ENCODE measurements around the gene RORB.

Gene RORB

DNA sequence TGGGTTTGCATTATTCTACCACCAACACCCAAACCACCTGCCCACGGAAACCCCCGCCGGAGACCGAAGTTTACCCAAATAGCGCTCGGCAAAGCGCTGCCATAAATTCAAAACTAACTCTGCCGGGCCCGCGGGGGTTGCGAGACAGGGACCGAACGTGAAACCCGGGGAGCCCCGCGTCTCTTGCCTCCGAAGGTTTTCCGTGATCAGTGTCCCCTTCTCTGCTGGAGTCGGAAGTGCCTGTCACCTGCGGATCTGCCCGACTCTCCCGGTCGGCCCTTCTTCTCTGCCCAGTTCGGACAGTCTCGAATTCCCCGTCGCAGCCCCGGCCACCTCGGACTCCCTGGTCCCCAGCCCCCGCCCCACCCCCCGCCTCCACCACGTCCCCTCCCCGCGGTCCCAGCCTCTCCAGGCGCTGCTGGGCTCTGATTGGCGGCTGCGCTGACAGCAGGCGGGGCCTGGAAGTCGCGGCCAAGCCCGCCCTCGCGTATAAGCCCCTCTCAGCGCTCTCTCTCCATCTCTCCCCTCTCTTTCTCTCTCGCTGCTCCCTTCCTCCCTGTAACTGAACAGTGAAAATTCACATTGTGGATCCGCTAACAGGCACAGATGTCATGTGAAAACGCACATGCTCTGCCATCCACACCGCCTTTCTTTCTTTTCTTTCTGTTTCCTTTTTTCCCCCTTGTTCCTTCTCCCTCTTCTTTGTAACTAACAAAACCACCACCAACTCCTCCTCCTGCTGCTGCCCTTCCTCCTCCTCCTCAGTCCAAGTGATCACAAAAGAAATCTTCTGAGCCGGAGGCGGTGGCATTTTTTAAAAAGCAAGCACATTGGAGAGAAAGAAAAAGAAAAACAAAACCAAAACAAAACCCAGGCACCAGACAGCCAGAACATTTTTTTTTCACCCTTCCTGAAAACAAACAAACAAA lies at the start of gene RORB:
Gene RORB, plus strand, starts transcription at position 517 of the 929 bp plus-strand sequence. CDS start 642 bp downstream, outside the sequence.
- peak; percentile 31 for DNase-seq (ENCODE audit: low spot score)

DNA sequence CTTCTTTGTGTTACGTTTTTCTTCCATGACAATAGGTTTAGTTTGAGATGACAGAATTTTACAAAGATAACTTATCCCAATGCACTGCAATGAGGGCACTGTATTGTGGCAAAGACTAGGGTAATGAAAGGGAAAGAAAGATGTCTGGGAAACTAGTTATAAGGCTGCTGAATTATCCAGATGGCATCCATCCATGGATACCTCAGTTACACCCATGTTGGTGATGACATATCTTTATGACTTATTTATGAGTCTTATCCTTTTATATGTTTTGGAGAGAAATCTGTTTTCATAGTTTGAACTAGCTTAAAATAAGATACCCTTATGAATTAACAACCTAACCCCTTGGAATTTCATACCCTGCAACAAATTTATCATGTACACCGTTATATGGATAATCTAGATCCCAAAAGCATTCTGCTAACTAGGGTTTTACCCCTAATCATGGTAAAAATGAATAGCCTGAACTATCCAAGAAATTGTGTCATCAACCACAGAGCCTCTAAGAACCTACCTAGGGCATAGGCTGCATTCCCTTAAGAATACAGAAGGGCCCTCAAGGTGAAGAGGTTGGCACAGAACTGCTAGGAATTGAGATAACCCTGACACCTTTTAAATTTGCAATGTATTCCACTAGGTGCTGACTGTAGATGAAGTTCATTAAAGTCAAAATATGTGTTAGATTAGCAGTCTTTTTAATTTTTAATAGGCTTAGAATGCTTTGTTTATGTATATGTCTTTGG lies 49.5 kb upstream of the RORB start:
- DNase-seq (ENCODE audit: low spot score): no peak

DNA sequence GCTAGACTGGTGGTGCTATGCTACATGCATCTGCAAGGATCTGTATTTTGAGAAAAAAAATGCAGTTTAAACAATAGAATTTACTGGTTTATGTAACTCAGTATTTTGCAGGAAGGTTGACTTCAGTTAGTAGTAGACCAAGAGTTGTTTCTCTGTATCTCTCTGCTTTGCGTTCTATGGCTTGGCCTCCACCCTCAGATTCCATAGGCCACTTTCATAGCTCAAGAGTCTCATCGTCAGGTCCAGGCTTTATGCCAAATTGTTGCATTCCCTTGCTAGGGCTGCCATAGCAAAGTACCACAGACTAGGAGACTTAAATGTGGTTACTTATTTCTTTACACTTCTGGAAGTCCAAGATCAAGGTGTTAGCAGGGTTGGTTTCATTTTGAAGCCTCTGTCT lies 48.1 kb upstream of the RORB start:
- no peak for DNase-seq (ENCODE audit: low spot score)

DNA sequence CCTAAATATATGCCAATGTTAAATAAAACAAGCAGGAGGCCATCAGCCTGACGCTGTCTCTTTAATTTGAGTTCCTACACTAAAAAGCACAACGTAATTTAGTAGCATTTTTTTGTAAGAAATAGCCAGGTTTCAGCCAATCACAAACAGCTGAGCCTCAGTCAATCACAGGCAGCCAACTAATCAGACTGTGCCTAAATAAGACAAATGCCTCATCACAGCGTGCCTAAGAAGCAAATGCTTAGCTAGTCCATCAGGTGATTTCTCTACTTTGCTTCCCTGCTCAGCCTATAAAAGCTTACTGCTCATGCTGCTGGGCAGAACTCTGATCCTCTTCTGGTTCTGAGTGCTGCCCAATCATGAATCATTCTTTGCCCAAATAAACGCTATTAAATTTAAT lies 38.3 kb upstream of the RORB start:
- no peak for DNase-seq (ENCODE audit: low spot score)

DNA sequence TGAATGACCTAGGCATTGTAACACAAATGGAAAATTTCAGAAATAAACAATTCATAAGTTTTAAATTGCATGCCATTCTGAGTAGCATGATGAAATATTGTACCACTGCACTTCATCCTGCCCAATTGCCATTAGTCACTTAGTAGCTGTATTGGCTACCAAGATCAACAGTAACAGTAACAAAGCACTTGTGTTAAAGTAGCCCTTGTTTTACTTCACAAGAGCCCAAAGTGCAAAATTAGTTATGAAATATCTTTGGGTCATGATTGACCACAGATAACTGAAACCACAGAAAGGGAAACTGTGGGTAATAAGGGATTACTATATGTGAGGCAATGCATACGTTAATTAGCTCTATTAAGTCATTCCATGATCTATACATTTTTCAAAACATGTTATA lies 33.3 kb upstream of the RORB start:
- DNase-seq (ENCODE audit: low spot score): no peak

DNA sequence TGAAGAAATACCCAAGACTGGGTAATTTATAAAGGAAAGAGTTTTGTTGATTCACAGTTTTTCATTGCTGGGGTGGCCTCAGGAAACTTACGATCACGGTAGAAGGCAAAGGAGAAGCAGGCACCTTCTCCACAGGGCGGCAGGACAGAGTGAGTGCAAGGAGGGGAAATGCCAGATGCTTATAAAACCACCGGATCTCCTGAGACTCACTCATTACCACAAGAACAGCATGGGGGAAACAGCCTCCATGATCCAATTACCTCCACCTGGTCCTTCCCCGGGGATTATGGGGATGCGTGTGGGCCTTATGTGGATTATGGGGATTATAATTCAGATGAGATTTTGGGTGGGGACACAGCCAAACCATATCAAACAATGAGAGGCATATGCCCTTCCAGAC lies 18.5 kb upstream of the RORB start:
- no peak for DNase-seq (ENCODE audit: low spot score)

DNA sequence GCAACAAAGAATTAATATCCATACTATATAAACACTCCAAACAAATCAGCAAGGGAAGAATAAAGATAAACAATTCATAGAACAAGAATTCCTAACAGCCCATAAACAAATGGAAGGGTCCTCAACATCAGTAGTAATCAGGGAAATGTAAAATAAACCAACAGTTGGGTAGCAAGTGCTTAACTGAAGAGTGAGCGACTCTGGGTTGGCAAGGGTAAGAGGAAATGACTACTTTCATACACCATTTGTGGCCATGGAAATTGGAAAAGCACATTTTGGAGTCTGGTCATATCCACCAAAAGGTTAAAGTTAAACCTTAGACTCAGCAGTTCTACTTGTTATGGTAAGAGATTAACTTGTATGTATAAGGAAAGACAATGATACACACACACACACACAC lies 17.4 kb upstream of the RORB start:
- DNase-seq (ENCODE audit: low spot score): no peak

DNA sequence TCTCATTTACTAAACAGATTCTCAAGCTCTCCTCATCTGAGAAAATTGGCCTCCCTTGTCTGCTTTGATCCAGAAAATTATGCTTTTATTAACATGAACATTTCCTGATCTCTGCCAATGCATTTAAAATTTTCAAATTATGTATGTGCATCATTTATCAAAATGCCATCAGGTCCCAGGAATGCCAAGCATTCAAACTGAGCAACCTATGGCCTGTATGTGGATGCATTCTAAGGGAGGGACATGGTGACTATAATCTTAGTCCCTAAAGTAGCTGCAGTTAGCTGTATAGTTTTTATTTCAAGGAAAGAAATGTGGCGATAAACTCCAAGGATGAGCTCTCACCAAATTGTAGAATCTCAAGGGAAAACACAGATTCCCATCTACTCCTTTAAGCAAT lies 9.7 kb upstream of the RORB start:
- DNase-seq (ENCODE audit: low spot score): no peak

DNA sequence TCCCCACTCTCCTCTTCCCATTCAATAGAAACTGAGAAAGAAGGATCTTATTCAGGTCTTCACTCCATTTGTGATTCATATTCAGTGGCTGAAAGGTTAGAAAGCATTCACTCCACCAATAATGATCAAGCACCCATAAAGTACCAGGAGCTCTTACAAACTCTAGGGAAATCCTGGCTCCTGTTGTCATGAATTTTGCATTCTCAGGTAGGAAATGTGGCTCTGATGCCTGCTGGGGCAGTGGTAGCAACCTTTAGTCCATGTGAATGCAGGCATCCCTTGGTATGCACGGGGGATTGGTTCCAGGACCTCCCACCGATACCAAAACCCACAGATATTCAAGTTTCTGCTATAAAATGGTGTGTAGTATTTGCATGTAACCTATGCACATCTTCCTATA lies 3.6 kb upstream of the RORB start:
- no peak for DNase-seq (ENCODE audit: low spot score)

DNA sequence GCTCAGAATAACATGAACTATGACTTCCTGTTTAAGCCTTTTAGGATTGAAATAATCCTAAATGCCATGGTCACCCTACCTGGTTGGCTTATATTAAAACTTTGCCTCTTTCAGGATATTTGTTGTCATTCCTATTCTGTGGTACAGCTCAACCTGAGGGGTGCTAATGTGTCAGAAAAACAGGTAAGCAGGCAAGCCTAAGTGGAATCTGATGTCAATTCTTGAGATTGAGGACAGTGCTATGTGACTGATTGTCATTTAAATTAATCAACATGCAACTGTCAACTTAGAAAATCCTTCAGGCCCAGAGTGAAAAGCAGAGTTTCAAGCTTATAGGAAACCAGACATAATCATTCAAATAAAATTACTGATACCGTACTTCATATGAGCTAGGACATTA lies 2.6 kb upstream of the RORB start:
- no peak for DNase-seq (ENCODE audit: low spot score)

DNA sequence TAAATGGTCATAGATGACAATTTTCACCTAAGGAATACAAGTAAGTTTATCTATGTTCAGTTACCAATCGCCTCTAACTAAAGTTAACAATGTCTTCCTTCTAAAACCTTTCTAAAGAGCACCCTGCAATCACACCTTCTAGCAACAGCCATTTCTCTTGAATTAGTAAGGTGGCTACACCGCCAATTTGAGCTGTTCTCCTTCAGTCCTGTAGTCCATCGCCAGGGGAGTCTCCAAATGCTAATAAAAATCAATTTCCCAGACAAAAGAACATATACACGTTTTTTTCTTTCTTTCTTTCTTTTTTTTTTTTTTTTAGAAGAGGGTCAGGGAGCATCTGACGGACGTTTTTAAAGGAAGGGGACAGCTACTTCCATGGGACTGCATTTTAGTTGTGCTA lies 729 bp upstream of the RORB start:
- no peak for DNase-seq (ENCODE audit: low spot score)

DNA sequence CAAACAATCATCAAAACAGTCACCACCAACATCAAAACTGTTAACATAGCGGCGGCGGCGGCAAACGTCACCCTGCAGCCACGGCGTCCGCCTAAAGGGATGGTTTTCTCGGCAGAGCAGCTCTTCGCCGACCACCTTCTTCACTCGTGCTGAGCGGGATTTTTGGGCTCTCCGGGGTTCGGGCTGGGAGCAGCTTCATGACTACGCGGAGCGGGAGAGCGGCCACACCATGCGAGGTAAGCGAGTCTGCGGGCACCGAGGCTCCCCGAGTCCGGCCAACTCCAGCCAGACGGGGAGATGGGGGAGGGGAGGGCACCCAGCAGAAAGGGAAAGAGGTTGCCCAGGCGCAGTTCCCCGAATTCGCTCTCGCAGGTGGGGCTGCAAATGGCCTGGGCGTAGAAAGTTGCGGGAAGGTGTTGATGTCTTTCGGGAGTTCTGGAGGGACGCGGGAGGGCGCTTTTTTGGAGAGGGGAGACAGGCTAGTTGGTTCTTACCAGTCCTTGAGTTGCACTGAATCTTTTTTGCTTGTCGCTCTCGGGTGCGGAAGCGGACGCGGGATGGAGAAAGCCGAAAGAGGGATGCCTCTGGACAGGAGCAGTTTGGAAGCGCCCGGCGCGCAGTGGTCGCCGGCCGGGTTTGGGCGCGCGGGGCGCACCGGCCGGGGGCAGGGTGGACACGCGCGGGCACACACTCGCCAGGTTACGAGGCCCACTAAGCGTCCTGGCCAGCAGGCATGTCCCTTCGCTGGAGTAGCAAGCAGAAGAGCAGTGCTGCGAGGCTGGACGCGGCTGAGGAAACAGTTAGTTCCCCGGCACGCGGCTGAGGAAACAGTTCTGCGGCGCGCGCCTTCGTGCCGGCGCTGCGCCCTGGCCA lies 849 bp downstream of the RORB start:
- DNase-seq (ENCODE audit: low spot score): no peak

DNA sequence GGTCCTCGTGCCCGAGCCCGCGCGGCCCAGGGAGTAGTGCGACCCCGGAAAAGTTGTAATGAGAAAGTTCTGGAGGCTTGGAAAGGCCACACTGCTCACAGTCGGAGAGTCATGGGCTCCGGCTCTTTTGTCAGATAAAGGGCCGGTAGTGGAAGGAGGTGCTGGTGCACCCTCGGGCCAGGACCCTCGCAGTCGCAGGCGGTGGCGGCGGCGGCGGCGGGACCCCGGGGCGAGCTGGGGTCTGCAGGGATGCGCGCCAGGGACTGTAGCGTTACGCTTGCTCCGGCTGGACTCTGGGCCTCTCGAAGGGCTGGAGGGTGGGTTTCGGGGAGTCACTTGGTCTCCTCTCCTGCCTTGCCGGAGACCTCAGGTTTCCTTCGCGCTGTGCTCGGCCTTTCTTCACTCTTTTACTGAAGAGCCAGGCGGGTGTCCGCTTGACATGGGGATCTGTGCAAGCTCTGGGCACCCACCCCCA lies 1.5 kb downstream of the RORB start:
- DNase-seq (ENCODE audit: low spot score): no peak

DNA sequence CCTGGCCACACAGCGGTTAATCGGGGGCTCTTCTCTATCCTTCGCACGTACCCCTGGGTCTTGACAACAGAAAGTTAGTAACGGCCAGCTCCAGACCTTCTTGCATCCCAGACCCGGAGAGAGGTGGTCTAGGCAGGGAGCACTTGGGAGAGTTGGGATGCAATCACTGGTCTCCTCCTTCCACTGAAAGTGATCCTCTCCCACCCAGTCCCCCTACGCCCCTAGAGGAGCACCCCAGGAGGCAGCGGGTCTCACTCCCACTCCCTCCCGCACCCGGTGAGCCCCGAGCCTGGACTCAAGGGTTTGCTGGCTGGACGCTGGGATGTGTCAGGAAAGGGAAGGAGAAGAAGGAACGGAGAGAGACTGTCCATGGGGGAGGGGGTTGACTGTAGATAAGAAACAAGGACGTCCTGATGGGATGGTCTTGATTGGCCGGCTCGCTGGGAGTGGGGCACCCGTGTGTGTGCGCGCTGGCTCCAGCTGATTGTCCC lies 2.0 kb downstream of the RORB start:
- DNase-seq (ENCODE audit: low spot score): no peak

DNA sequence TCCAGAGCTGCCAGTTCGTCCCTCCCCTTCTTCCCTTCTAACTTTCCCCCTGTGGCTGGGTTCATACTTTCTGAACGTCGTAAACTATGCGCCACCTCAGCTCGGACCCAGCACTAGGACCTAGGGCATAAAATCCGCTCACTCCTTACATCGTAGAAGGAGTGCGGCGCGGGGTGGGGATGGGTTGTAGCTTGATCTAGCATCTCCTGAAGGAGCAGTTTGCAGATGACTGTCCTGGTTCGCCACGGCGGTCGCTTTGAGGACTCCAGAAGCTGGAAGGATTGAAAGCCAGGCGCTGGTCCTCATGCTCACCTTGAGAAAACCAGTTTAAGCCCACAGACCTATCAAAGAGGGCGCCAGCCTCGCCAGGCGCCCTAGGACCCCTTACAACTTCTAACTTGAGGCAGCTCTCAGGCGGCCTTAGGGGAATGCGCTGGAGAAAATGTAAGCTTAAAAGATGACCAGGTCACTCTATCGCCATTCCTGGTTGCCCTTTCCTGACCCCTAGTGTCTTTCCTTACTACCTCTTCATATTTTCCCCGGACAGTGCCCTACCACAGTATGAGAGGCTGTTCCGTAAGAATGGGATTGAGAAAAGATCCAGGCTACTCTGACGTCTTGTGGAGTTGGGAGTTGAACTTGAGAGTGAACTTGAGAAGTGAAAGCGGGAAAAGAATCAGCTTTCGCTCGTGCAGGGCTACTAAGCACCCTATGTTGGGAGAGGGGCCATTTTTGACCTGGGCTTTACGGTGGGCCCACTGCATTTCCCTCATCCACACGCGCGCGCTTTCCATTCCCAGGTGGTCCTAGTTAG lies 2.8 kb downstream of the RORB start:
- DNase-seq (ENCODE audit: low spot score): no peak

DNA sequence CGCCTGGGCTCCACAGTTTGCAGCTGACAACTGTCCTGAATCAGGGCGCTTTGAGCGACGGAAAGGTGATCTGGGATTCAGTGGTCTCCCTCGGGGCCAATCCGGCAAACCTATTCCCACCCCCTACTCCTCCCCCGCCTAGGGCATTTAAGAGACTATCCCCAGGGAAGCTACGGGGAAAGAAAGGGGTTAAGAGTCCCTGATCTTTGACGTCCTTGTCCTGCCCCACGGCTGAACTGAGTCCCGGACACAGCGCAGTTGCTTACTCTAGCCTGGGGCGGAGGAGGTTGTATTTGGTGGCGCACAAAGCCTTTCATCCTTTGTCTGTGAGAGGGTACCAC lies 3.4 kb downstream of the RORB start:
- DNase-seq (ENCODE audit: low spot score): no peak

DNA sequence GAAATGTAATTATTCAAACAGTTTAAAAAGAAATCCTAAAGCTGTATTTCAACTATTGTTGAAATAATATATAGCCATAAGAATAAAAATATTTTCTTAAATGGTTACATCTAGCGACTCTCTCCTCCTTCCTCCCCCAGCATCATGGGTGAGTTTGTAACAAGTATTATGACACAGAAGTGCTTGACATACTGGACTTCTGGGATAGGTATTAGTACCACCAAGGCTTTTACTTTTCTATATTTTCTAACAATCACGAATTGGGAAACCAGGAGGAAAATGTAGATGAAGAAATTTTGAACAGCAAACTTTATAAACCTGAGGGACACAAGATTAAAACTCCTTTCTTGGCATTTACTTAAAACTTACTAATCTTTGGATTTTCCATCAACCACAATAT lies 4.4 kb downstream of the RORB start:
- DNase-seq (ENCODE audit: low spot score): no peak

DNA sequence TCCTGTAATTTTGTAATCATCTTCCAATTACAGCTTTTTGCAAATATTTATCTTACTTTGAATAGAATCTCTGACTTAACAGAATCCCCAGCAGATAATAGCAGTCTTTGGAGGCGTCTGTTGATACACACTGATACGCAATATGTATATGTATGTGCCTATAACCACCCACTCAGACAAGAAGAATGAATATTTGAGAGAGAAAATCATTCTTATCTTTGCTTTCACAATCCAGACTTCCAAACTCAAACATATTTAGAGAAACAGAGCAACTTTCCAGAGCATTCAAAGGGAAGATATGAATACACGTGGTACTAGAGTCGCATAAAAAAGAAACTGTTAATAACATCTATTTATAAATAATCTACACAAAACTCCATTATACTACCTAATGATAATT lies 6.1 kb downstream of the RORB start:
- no peak for DNase-seq (ENCODE audit: low spot score)

DNA sequence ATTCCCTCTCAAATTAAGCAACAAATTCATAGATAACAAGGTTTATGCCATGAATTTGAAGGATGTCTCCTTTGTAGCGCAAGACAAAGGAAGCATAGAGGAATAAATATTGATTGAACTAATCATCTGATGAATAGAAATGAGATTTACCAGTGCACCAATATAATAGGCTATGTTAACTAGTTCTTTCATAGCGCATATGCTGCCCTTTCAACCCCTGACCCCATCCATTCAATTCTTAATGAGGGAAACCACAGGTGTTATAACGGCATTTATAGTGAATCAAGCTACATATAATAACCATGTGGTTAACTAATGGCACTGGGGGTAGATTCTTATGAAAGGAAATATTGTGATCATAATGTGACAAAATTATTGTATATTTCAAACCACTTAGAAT lies 6.5 kb downstream of the RORB start:
- no peak for DNase-seq (ENCODE audit: low spot score)

DNA sequence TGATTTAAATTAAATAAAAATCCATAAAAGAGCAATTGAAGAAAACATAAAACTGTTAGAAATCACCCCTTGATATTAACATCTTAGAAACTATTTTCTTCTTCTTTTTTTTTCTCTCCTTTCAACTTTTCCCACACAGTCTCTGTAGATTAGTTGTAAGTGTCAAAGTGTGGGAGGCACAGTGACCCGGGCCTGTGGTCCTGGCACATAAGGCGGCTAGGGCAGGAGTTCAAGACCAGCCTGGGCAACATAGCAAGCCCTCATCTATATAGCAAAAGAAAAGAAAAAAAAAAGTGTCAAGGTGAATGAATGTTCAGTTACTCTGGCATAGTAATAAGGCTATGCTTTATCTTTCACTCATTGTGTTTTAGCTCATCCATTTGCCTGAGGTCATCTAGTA lies 14.2 kb downstream of the RORB start:
- no peak for DNase-seq (ENCODE audit: low spot score)

DNA sequence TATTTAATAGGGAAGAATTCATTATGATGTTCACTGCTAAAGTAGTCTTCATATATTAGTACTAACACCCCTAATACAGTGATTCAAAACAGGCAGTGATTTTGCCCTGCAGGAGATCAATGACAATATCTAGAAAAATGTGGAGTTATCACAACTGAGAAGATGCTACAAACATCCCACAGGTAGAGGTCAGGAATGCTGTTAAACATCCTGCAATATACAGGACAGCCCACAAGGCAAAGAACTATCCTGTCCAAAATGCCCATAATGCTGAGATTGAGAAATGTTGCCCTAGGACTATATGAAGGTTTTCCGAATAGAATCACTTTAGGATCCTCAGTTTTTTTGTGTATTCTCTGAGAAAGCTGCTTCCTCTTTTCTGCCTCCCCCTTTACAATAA lies 15.3 kb downstream of the RORB start:
- DNase-seq (ENCODE audit: low spot score): no peak

Data from activated CD4-positive, alpha-beta T cell treated with anti-CD3 and anti-CD28 coated beads, Interleukin-2, Interleukin-4, amounts not matched to agents 100 ng/mL and 50 ng/mL, durations not matched to agents 16 hours and 8 hours (primary cell).